HG03575 (cell line): ENCODE data around the gene PLA2G15.

ENCODE experiments used
- ATAC-seq: cut with Tn5 transposase; IDR thresholded peaks from one replicate; pipeline ENCODE4 v1.9.1; 2021; ENCODE audit not compliant: unreplicated experiment, insufficient number of reproducible peaks, low FRiP score; ENCODE audit errors: extremely low read depth

Gene PLA2G15, protein sequence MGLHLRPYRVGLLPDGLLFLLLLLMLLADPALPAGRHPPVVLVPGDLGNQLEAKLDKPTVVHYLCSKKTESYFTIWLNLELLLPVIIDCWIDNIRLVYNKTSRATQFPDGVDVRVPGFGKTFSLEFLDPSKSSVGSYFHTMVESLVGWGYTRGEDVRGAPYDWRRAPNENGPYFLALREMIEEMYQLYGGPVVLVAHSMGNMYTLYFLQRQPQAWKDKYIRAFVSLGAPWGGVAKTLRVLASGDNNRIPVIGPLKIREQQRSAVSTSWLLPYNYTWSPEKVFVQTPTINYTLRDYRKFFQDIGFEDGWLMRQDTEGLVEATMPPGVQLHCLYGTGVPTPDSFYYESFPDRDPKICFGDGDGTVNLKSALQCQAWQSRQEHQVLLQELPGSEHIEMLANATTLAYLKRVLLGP

DNA sequence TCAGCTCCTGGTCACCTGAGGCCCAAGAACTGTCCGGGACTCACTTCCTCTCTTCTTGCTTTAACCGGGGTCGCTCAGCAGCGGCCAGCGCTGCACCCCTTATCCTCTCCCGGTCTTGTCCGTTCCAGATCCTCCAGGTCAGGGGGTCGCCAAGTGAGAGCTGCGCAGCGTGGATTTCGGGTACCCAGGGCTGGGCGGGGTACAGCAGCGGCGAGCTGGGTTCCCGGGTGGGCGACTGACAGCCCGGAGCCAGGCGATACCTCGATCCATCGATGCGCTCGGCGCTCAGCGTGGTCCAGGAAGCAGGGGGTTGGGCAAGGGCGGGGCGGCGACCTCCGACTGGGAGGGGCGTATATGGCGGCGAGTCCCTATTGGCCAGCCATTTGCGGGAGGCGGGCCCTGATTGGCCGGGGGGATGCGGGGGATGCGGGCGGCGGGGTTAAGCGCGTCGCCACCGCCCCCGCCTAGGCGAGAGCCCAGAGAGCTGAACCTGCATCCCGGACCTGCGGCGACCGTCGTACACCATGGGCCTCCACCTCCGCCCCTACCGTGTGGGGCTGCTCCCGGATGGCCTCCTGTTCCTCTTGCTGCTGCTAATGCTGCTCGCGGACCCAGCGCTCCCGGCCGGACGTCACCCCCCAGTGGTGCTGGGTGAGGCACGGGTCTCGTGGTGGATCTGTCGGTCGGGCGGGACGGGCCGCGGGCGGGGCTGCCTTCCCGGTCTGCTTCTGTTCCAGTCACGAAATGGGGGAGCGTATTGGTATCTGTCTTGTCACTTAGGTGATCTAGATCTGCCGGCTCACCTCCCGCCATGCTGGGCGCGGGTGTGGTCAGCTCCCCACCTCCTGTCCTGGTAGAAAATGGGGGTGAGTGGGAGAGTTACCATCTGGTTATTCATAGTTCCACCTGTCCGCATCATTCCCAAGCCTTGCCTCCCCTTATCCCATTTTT is at the start of gene PLA2G15:
TSS of gene PLA2G15 (plus strand) at position 471 of the 951 bp plus-strand sequence. CDS start at position 525, 54 bp downstream.
- ATAC-seq = no peak

DNA sequence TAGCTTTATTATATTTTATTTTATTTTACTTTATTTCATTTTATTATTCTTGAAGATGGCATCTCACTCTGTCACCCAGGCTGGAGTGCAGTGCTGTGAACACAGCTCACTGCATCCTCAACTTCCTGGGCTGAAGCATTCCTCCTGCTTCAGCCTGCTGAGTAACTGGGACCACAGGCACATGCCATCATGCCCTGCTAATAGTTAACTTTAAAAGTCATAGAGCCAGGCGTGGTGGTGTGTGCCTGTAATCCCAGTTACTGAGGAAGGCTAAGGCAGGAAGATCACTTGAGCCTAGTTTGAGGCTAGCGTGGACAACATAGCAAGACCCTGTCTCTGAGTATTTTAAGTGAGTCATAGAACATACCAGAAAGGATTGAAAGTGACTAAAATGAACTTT is 47.9 kb upstream of the PLA2G15 start:
- no peak for ATAC-seq

DNA sequence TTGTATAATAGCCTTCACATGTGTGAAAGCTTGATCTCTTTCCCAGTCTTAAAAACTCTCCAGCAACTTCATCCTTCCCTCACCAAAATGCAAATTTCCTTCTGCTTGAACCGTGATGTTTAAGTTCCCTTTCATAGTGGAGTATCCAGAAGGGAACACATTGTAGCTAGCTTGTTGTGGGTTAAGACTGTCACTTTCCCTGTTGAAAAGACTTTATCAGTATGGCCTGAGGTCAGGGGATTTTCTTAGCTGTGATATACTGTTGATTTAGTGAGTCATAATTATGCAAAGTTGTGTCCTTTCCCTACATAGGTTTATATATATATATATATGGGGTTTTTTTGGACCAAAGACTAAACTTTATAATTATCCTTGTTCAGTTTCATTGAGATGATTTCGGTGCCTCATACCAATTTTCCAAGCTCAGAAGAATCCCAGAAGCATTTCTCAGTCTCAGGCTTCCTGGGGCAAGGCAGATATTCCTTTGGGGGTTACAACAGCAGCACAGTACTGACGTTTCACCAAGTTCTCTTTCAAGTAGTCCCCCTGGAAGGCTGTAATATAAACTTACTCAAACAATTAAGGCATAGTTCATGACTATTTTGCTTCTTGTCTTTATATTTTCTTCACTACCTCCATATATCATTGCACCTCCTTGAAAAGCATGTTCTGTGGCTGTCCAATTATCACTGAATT is 44.9 kb upstream of the PLA2G15 start:
- no peak for ATAC-seq

DNA sequence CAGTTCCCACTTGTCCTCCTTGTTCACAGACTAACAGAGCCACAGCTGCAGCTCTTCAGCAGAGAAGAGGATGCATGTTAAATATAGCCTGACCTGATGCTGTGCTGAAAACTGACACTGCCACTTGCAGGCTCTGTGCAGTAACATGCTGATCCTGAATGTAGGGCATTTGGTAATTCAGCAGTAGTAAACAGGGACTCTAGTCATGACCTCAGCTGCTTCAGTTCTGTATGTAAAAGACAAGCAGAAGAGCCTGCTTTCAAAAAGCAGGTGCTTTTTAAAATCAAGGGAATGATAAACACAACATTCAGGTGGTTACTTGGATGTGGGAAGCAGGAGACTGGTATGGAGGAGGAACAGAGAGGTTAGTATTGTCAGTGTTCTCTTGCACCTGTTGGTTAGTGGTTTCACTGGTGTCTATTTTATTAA is 43.1 kb upstream of the PLA2G15 start:
- ATAC-seq = no peak

DNA sequence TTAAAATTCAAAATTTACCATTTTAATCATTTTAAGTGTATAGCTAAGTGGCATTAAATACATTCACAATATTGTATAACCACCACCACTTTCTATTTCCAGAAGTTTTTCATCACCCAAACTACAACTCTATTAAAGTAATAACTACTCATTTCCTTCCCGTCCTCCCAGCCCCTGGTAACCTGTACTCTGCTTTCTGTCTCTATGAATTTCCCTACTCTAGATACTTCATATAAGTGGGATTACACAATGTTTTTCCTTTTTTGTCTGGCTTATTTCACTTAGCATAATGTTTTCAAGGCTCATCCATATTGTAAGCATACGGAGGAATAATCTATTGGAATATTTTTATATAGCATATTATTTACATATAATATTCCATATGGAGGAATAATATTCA is 38.9 kb upstream of the PLA2G15 start:
- no peak for ATAC-seq

DNA sequence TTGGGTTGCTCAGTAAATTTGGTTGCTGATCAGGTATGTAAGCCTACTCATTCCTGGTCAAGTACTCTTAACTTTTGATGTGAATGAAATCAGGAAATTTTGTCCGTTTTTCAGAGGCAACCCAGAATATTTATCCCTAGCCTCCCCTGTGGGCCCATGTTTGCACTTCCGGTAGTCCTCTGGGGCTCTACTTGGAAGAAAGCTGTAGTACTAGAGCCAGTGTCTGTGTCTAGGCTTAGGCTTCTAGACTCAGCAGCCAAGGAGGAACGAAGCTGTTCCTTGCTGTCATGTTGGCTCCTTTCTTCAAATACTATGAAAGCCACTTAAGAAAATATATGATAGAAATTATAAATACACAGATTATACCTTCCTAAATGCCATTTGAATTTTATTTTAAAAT is 30.4 kb upstream of the PLA2G15 start:
- ATAC-seq = no peak

DNA sequence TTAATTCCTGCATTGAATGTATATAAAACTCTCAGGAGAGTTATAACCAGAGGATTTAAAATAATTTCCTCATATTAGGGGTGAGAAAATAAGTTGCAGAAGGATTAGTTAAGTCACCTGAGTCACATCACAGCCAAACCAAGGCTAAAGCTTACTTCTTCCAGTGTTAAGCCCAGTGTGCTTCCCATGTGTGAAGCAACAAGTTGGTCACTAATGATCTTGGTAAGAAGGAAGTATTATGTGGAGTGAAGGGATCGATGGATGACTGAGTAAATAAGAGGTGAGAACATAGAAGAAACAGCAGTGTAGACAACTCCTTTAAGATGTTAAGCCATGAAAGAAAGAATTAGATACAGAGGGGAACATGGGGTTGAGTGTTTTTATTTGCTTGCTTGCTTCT is 29.9 kb upstream of the PLA2G15 start:
- no peak for ATAC-seq

DNA sequence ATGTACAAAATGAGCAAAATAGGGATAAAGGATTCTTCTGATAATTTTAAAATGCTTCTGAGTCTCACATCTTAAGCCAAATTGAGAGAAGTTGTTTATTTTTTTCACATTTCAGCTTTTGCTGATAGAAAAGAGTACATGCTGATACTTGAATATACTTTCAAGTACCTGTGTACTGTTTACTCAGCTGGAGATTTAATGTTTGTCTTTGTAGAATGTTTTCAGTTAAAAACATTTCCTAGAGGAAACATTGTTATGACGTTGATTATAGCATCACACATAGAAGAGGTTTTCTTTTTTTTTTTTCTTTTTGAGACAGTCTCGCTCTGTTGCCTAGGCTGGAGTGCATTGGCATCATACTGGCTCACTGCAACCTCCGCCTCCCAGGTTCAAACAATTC is 28.9 kb upstream of the PLA2G15 start:
- ATAC-seq = no peak

DNA sequence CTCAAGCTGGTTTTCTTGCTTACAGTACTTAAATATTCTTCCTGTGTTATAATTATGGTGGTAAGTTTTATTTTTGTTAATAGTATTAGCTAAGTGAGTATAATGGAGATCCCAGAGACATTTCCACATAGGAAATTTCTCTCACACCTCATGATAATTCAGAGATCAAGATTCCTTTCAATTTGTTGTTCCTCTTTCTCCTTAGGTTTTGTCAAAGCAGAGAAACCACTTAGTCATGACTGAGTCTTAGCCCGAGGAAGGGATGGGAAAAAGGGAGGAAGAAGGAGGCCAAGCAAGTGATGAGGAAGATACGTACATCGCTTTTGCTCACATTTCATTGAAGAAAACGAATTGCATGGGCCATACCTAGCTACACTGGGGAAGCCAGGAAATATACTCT is 27.7 kb upstream of the PLA2G15 start:
- no peak for ATAC-seq

DNA sequence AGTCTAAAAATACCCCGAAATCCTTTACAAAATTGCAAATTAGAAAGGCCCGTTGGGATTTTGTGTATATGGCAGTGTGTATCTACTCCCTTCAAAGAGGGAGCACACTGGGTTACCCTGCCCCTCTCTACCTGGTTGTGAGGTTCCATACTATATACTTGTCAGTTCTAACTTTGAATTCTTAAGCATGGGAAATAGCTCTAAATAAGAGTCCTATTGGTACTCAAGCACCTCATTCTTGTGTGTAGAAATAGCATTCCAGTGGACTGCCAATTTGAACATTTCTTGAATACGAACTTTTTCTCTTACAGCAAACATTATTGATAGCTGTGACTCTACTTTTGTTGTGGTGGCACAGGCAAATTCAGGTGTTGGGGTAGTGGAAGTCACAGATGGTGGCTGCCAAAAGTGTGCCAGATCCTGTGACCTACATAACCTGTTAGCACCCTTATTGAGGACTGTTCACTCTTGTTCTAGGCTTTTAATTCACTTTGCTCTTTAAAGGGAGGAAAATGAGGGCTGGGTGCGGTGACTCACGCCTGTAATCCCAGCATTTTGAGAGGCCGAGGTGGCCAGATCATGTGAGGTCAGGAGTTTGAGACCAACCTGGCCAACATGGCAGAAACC is 25.3 kb upstream of the PLA2G15 start:
- ATAC-seq = no peak

DNA sequence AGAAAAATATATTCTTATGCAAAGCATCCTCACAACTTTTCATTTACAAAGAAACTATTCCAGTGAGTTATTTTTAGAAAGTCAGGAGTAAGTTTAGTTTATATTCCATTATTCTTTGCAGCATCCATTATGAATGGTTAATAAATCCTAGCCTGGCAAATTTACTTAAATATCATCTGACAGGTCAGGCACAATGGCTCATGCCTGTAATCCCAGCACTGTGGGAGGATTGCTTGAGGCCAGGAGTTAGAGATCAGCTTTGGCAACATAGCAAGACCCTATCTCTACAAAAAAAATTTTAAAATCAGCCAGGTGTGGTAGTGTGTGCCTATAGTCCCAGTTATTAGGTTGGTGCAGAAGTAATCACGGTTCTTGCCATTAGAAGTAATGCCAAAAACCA is 22.1 kb upstream of the PLA2G15 start:
- no peak for ATAC-seq

DNA sequence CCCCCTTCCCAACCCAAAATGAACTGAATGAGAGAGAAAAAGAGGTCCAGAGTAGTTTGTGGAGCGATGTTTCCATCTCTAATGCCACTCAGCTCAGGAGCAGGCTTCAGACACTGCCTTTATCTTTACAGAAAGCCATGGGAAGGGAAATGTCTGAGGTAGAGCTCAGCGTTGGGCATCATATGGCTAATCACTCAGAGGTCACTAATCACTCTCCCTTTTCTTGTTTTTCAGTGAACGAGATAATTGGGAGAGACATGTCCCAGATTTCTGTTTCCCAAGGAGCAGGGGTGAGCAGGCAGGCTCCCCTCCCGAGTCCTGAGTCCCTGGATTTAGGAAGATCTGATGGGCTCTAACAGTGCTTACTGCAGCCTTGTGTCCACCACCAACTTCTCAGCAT is 19.1 kb upstream of the PLA2G15 start:
- ATAC-seq = no peak

DNA sequence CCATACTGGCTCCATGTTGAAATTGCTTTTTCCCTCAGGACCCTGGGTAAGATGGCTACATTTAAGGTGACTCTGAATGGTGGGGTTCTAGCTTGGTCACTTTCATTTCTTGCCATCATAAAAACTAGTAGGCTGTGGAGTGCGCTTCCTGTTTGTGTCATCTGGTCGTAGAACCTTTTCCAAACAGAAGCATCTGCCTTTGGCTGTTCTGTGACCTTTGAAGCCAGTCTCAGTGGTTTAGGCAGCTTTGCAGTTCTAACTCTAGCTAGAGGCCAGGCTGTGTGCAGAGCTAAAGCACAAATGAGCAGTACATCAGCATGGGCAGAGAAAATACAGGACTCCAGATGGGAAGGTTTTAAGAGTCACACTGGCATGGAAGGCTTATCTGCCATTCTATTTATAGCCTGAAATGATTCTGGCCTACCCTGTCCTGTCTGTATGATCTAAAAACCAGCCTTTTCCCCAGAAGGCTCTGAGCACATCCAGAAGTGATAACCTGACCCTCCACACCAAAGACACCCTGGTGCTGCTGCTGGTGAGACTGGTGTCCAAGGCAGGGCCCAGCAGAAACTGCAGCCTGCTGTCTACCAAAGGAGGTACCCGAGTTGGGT is 17.9 kb upstream of the PLA2G15 start:
- ATAC-seq = no peak

DNA sequence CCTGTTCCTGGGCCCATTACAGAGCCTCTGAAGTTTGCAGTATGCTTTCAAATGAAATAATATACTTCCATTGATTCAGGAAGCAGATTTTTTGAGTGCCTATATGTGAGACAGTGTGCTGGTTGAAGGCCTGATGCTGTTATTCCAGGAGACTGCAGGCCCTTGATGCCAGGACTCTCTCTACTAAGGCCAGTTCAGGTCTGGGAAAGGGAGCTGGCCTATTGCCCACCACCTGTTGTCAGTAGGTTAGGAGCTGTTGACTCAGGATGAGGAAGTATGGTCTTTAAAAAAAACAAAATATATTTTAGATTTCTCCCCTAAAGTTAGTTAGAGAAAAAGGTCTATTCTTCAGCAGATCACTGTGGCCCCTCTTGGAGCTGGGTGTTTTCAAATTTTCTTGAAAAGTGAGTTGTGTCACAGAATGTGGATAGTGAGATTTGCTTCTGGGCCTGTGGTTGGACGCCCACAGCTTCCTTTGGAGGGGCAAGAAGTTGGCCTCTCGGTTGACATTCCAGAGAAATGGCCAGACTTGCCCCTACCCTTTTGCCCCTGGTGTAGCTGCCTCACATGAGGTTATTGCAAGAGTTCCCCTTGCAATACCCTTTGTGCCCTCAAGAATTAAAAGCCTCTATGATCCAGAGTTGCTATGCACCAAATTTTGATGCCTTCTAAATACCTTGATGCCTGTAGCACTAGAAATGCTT is 17.2 kb upstream of the PLA2G15 start:
- no peak for ATAC-seq

DNA sequence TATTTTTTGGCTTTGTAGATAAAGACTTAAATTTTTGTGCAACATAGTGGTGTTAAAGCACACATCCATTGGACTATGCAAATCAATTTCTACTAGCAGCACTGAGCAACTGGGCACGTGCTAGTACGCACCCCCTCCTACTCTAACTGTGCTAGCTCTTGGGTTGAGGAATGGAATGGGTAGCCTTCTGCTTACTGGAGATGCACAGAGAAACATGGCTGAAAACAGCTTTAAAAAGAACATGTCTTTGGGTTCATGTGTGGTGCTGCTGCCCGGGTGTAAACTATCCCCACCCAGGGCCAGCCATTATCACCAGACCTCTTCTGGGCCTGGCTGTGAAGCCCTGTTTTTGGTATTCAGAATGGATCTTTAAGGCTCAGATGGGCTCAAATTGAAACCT is 16.5 kb upstream of the PLA2G15 start:
- ATAC-seq = no peak

DNA sequence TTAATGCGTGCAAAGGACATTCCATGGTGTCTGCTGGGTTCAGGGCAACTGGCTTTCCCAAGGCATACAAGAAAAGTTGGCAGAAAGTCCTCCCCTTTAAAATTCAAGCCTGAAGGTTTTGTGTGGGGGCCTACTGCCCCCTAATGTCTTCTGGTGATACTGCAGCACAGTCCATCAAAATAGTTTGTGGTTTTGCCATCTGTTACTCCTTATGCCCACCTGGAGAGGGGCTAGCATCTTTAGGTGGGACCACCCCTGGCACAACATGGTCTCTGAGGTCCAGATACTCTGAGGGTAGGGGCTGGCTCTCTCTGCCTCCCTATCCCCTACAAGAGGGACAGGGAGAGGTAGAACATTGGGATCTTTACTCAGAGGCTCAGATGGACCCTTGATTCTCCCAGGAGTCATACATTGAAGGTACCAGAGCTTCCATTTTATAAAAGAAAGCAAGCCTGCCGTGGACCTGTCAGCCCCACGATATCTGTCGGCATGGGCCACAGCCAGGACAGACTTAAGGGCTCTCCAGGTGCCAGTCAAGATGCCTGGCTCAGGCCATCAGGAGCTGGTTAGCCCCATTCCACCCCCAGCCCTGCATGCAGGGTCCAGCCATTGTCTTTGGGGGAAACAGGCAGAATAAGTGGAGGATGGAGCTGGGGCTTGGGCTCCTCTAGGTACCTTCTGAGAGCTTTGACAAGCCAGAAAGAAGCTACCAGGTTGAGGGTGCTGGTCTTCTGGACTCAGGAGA is 15.6 kb upstream of the PLA2G15 start:
- no peak for ATAC-seq

DNA sequence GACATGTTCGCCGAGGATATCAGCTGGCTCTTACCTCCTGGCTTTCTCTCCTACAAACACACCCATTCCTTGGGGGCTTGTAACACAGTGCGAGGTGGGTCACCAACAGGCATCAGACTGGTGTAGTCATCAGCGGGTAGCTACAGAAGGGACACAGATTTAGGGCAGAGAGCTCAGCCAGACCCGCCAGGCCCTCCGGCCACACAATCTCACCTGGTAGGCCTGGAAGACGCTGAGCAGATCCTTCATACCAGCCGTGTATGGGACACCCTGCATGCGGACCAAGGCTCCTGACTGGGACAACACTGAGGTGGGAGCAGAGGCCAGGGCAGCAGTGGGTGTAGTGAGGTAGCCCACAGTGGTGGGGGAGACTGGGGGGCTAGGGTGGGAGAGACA is 15.0 kb upstream of the PLA2G15 start:
- no peak for ATAC-seq
